ENCODE results near the gene PARD3B.

Gene PARD3B

GRCh38 chr2:205656941-205657340, 1111.7 kb downstream of the PARD3B start:
- H3K9ac ChIP-seq (ENCODE audit: low read depth, low read length): no peak overlapping the region
- no peak overlapping the region for H3K27ac ChIP-seq (ENCODE audit: low read depth, low read length)
- H3K4me1 ChIP-seq (ENCODE audit: control insufficient read depth, insufficient read depth, low read length): peaks cover 10% of the 10 kb centered on the region; the same call in 1 of the 2 replicates
- H3K9me3 ChIP-seq (ENCODE audit: control insufficient read depth, insufficient read depth, low read length): no peaks in the 10 kb centered on the region
- no peaks in the 10 kb centered on the region for H3K36me3 ChIP-seq (ENCODE audit: control insufficient read depth, insufficient read depth, low read length)
- H3K4me3 ChIP-seq (ENCODE audit: low read depth, low read length): no peak overlapping the region
- H3K27me3 ChIP-seq (ENCODE audit: control insufficient read depth, insufficient read depth, low read length): no peaks in the 10 kb centered on the region

DNA sequence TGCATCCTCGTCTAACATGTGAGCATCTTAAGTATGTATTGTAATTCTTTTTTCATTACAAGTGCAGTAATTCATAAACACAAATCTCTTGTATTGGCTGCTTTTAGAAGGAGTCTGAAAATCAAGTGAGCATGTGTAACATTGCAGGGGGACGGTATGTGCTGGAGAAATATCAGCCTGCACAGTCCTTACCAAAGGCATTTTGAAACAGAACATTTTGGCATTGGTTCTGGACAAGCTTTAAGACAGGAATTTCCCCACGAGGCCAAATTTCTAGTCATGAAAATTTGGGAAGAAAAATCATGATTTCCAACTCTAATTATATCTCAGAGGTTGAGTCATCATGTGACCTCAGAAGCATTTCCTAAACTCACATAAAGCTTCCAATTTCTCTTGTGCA, 1112.3 kb downstream of the PARD3B start:
- Histone ChIP-seq H3K27ac (ENCODE audit: low read depth, low read length) (no peak overlapping the region), H3K9me3 (ENCODE audit: control insufficient read depth, insufficient read depth, low read length) (no peaks in the 10 kb centered on the region), H3K4me1 (ENCODE audit: control insufficient read depth, insufficient read depth, low read length) (peaks cover 10% of the 10 kb centered on the region; the same call in 1 of the 2 replicates), H3K4me3 (ENCODE audit: low read depth, low read length) (no peak overlapping the region), H3K36me3 (ENCODE audit: control insufficient read depth, insufficient read depth, low read length) (no peaks in the 10 kb centered on the region), H3K27me3 (ENCODE audit: control insufficient read depth, insufficient read depth, low read length) (no peaks in the 10 kb centered on the region), H3K9ac (ENCODE audit: low read depth, low read length) (no peak overlapping the region)

DNA sequence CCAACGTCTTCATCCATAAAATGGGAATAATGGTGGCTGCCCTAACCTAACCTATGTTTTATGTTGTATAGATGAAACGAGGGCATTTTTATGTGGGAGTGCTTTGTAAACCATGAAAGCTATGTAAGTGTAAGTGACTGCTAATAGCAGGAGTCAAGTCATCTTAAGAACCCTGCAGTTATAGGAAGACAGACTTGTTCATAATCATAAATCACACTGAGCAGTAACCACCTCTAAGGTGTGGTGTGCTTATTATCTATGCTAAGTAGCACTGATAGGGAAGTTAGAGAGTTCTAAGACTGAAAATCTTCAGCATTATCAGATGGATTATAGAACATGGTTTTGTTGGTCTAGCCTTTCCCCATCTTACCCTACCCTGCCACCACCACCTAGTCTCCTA, 1112.8 kb downstream of the PARD3B start:
- no peaks in the 10 kb centered on the region for H3K27me3 ChIP-seq (ENCODE audit: control insufficient read depth, insufficient read depth, low read length)
- no peaks in the 10 kb centered on the region for H3K36me3 ChIP-seq (ENCODE audit: control insufficient read depth, insufficient read depth, low read length)
- no peak overlapping the region for H3K9ac ChIP-seq (ENCODE audit: low read depth, low read length)
- peaks cover 10% of the 10 kb centered on the region; the same call in 1 of the 2 replicates for H3K4me1 ChIP-seq (ENCODE audit: control insufficient read depth, insufficient read depth, low read length)
- no peak overlapping the region for H3K27ac ChIP-seq (ENCODE audit: low read depth, low read length)
- no peak overlapping the region for H3K4me3 ChIP-seq (ENCODE audit: low read depth, low read length)
- no peaks in the 10 kb centered on the region for H3K9me3 ChIP-seq (ENCODE audit: control insufficient read depth, insufficient read depth, low read length)

DNA sequence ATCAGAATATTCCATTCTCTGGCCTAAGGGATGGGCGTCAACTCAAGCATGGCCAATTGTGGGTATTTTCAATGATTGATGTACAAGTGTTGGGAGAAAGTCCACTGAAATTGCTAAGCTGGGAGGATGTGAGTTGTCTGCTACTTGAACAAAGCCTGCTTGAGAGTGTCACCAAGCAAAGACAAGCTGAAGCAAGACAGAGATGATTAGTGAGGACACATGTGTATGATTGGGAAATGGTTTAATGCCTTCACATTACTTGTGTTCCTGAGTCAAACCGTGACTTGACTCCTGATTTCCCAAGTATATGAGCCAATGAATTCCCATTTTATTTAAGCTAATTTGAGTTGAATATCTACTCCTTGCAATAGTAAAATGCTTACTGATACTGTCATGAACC, 1113.3 kb downstream of the PARD3B start:
- H3K27me3 ChIP-seq (ENCODE audit: control insufficient read depth, insufficient read depth, low read length): no peaks in the 10 kb centered on the region
- H3K27ac ChIP-seq (ENCODE audit: low read depth, low read length): no peak overlapping the region
- H3K4me1 ChIP-seq (ENCODE audit: control insufficient read depth, insufficient read depth, low read length): peaks cover 10% of the 10 kb centered on the region; the same call in 1 of the 2 replicates
- no peak overlapping the region for H3K4me3 ChIP-seq (ENCODE audit: low read depth, low read length)
- H3K9ac ChIP-seq (ENCODE audit: low read depth, low read length): no peak overlapping the region
- no peaks in the 10 kb centered on the region for H3K9me3 ChIP-seq (ENCODE audit: control insufficient read depth, insufficient read depth, low read length)
- no peaks in the 10 kb centered on the region for H3K36me3 ChIP-seq (ENCODE audit: control insufficient read depth, insufficient read depth, low read length)

DNA sequence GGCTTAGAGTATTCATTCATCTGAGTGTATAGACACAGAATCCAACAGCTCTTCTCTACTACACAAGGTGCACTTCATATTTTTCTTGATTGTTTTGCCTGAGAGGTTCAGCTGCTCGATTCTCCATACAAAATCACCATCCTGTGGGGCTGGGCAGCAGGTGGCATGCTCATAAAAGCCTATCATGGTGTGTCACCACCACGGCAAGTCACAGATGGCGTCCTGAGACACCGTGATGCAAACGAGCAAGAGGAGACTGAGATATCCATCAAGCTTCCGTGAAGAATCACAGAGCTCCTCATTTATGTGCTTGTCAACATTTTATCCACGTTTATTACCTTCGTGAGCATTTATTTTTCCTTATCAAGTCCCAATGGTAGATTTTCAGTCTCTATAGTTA, 1114.6 kb downstream of the PARD3B start:
- no peak overlapping the region for H3K27ac ChIP-seq (ENCODE audit: low read depth, low read length)
- H3K4me3 ChIP-seq (ENCODE audit: low read depth, low read length): no peak overlapping the region
- H3K9ac ChIP-seq (ENCODE audit: low read depth, low read length): no peak overlapping the region

GRCh38 chr2:205660521-205661124, 1115.3 kb downstream of the PARD3B start:
- Histone ChIP-seq H3K4me3 (ENCODE audit: low read depth, low read length) (no peak overlapping the region), H3K27me3 (ENCODE audit: control insufficient read depth, insufficient read depth, low read length) (no peaks in the 10 kb centered on the region), H3K27ac (ENCODE audit: low read depth, low read length) (no peak overlapping the region), H3K9me3 (ENCODE audit: control insufficient read depth, insufficient read depth, low read length) (no peaks in the 10 kb centered on the region), H3K4me1 (ENCODE audit: control insufficient read depth, insufficient read depth, low read length) (peaks cover 10% of the 10 kb centered on the region; the same call in 1 of the 2 replicates), H3K9ac (ENCODE audit: low read depth, low read length) (no peak overlapping the region), H3K36me3 (ENCODE audit: control insufficient read depth, insufficient read depth, low read length) (no peaks in the 10 kb centered on the region)

More for the DNA sequence above, 1114.6 kb downstream of the PARD3B start:
- H3K9me3 ChIP-seq (ENCODE audit: control insufficient read depth, insufficient read depth, low read length): no peaks in the 10 kb centered on the region
- peaks cover 10% of the 10 kb centered on the region; the same call in 1 of the 2 replicates for H3K4me1 ChIP-seq (ENCODE audit: control insufficient read depth, insufficient read depth, low read length)
- H3K36me3 ChIP-seq (ENCODE audit: control insufficient read depth, insufficient read depth, low read length): no peaks in the 10 kb centered on the region
- H3K27me3 ChIP-seq (ENCODE audit: control insufficient read depth, insufficient read depth, low read length): no peaks in the 10 kb centered on the region

DNA sequence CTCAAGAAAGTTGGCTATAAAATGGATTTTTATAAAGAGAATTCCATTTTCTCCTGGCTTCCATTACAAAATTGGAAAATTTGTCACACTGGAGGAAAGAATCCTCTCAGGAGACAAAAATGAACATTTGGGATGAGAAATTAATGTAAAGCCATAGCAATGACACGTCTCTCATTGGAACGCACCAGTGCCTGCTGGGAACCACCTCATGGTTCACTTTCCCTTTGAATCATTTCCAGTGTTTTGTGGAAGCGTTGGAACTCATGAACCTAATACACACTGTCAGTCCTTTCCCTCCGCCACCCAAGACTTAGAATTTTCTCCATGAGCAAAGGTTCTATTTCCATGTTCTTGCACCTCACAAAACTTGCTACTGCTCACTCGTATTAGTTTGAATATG, 1116.0 kb downstream of the PARD3B start:
- no peaks in the 10 kb centered on the region for H3K9me3 ChIP-seq (ENCODE audit: control insufficient read depth, insufficient read depth, low read length)

GRCh38 chr2:205662206-205662965, 1117.1 kb downstream of the PARD3B start:
- no peaks in the 10 kb centered on the region for H3K36me3 ChIP-seq (ENCODE audit: control insufficient read depth, insufficient read depth, low read length)
- H3K9me3 ChIP-seq (ENCODE audit: control insufficient read depth, insufficient read depth, low read length): no peaks in the 10 kb centered on the region
- H3K4me1 ChIP-seq (ENCODE audit: control insufficient read depth, insufficient read depth, low read length): 0 out of 2 replicates have a peak, but pooled peaks cover 3% of the 10 kb centered on the region
- no peak overlapping the region for H3K27ac ChIP-seq (ENCODE audit: low read depth, low read length)
- H3K9ac ChIP-seq (ENCODE audit: low read depth, low read length): no peak overlapping the region
- no peak overlapping the region for H3K4me3 ChIP-seq (ENCODE audit: low read depth, low read length)
- H3K27me3 ChIP-seq (ENCODE audit: control insufficient read depth, insufficient read depth, low read length): no peaks in the 10 kb centered on the region

More for the DNA sequence above, 1116.0 kb downstream of the PARD3B start:
- Histone ChIP-seq H3K4me1 (ENCODE audit: control insufficient read depth, insufficient read depth, low read length) (peaks cover 9% of the 10 kb centered on the region; the same call in 1 of the 2 replicates), H3K4me3 (ENCODE audit: low read depth, low read length) (no peak overlapping the region), H3K27me3 (ENCODE audit: control insufficient read depth, insufficient read depth, low read length) (no peaks in the 10 kb centered on the region), H3K36me3 (ENCODE audit: control insufficient read depth, insufficient read depth, low read length) (no peaks in the 10 kb centered on the region), H3K9ac (ENCODE audit: low read depth, low read length) (no peak overlapping the region), H3K27ac (ENCODE audit: low read depth, low read length) (no peak overlapping the region)

- H3K4me1 ChIP-seq (ENCODE audit: control insufficient read depth, insufficient read depth, low read length): peaks cover 8% of the 10 kb centered on the region
- H3K9me3 ChIP-seq (ENCODE audit: control insufficient read depth, insufficient read depth, low read length): no peaks in the 10 kb centered on the region
- no peaks in the 10 kb centered on the region for H3K27me3 ChIP-seq (ENCODE audit: control insufficient read depth, insufficient read depth, low read length)
- H3K4me3 ChIP-seq (ENCODE audit: low read depth, low read length): no peak overlapping the region
- H3K27ac ChIP-seq (ENCODE audit: low read depth, low read length): no peak overlapping the region
- no peaks in the 10 kb centered on the region for H3K36me3 ChIP-seq (ENCODE audit: control insufficient read depth, insufficient read depth, low read length)
- no peak overlapping the region for H3K9ac ChIP-seq (ENCODE audit: low read depth, low read length)
These were observed 1120.5 kb downstream of the PARD3B start for GRCh38 chr2:205665791-205666190.

Data from HUES48 (cell line).